SKM-1 (cell line): ENCODE measurements around the gene CS.
A peak's percentile ranks its signal among the peaks of the same experiment; 100 is the strongest.
"Not testable (repeated sequence)": the region's sequence is repeated elsewhere in the genome, so short reads cannot be mapped to it uniquely, and the experiment has no call there.

Source experiments
- DNase-seq: peaks from one replicate; lab custom pipeline; 2025; ENCODE audit not compliant: unreplicated experiment; lab: John Stamatoyannopoulos, UW

The CS gene

DNA sequence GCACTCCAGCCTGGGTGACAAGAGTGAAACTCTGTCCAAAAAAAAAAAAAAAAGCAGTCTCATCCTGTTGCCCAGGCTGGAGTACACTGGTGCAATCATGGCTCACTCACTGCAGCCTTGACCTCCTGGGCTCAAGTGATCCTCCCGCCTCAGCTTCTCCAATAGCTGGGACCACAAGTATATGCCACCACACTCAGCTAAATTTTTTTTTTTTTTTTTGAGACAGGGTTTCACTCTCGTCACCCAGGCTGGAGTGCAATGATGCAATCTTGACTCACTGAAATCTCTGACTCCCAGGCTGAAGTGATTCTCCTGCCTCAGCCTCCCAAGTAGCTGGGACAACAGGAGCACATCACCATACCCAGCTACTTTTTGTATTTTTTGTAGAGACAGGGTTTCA is 20.9 kb upstream of the CS start:
- DNase-seq, result no peak

DNA sequence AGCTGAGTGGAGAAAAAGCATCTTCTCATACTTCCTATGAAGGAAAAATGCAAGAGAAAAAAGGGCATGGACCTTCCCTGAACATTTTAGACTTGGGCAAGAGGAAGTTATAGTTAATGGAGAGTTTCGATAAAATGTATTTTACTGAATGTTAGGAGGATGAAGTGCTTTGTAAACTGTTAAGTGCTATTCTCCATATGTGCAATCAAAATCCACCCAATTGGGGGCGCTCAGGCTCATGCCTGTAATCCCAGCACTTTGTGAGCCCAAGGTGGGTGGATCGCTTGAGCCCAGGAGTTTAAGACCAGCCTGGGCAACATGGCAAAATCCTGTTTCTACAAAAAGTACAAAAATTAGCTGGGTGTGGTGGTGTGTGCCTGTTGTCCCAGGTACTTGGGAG is 17.5 kb upstream of the CS start:
- DNase-seq, result no peak

DNA sequence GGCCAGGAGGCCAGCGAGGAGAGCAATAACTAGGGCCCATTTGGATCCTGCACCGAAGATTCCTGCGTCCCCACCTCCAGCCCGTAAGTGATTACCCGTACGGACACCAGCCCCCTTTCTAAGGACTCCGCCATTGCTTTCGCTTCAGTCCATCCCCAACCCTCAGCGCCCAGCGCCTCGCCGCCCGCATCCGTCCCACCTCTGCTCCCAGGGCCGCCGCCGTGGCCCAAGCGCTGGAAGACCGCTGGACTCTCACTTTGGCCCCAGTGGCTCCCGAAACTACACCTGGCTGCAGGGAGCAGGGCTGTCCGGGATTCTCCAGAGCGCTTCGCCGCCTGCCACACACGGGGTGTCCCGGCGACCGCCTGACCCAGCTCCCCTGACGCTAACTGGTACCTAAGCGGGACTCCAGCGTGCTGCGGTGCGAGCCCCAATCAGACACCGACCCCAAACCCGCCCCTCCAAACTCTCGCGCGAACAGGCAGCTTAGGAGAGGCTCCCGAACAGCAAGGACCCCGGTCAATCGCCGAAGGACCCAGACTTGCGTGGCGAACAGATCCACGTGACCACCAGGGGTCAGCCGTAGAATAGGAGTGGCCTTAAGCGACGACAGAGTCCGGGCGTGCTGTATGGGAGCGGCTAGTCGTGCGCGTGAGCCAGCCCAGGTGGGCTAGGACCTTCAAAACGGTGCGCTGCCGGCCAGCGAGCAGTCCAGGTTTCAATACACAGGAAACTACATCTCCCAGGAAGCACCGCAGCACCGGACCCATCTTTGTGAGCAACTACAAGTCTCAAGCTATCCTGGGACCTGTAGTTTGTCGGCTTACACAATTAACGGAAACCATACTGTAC is 15.7 kb upstream of the CS start, which contains the start of gene CNPY2:
Gene CNPY2 (minus strand): TSS at position 367 of the 852 bp plus-strand sequence. CDS start 771 bp downstream, outside the sequence.
- DNase-seq, result peak; percentile 85

DNA sequence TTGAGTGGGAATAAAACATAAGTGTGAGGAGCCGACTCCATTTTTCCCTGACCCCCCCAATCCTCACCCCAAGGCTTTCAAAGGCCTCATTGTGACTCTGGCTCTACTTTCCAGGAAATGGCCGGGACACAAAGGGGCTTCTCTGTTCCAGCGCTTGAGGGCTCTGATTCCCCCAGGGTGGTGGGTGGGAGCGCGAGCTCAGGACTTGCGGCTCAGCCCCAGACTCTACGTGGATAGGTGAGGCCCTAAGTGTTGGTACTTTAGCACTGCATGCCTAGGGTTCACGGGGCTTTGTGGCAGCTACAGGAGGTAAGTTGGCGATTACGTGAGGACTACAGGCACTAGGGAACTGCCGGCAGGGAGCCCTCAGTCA is 15.1 kb upstream of the CS start:
- no peak for DNase-seq

DNA sequence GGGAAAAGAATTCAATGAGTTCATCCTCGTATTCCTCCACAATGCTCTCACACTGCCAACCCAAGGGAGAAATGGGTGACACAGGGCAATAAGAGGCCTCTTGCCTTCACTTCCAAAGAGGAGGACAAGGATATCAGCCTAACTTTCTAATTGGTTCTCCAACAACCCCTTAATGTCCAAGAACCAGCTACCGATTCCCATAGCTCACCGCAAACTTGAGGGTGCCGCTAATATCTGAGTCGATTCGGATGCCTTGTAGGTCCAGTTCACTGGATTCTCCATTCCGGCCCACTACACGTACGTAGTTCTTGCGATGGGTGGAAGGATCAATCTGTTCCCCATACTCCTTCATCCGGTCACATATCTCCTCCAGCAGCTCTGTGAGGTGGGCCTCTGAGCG is 10.9 kb upstream of the CS start:
- no peak for DNase-seq

DNA sequence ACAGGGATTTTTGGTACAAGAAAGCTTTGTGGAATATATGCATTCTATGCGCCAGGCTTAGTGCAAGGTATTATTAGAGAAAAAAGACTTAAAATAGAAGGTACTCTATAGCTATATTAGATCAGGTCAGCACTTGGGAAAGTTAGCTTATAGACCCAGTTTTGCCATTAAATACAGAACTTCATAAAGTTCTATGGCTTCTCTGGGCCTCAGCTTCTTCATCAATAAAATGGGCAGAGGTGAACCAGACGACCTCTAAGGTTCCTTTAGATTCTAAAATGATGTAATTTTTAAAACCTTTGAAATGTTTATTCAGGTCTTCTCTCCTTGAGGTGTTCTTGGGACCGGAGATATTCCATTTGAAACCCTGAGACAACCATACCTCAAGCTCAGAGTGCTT is 8.6 kb upstream of the CS start:
- no peak for DNase-seq

DNA sequence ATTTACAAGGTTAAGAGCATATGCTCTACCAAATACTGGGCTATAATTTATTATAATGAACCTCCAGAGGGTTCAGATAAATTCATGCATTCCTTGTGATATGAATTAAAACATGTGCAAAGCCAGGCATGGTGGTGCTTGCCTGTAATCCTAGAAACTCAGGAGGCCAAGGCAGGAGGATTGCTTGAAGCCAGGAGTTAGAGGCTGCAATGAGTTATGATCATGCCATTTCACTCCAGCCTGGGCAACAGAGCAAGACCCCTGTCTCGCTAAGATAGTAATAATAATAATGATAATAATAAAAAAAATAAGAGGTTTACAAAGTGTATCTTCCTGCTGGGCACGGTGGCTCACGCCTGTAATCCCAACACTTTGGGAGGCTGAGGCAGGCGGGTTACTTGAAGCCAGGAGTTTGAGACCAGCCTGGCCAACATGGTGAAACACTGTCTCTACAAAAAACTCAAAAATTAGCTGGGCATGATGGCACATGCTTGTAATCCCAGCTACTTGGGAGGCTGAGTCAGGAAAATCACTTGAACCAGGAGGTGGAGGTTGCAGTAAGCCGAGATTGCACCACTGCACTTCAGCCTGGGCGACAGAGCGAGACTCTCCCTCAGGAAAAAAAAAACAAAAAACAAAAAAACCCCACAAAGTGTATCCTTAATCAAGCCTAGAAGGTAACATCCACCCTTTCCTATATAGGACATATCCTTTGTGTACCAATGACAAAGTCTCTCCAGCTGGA is 7.3 kb upstream of the CS start:
- DNase-seq, result no peak

DNA sequence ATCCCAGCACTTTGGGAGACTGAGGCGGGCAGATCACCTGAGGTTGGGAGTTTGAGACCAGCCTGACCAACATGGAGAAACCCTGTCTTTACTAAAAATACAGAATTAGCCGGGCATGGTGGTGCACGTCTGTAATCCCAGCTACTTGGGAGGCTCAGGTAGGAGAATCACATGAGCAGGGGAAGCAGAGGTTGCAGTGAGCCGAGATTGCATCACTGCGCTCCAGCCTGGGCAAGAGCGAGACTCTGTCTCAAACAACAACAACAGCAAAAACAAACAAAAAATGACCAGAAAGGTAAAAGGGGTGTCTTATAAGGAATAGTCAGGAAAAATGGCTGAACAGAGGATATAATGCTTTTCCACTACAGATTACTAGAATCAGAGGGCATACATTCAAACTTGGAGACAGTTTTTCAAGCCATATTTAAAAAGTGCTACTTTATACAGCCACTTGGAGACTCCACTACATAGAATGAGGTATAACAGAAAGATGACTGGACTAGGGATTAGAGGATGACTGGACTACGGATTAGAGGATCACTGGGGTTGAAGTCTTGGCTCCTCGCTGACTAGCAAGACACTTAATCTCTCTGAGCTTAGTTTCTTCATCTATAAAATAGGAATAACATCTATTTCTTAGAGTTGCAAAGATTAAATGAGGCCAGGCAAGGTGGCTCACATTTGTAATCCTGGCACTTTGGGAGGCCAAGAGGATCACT is 4.9 kb upstream of the CS start:
- DNase-seq, result no peak

DNA sequence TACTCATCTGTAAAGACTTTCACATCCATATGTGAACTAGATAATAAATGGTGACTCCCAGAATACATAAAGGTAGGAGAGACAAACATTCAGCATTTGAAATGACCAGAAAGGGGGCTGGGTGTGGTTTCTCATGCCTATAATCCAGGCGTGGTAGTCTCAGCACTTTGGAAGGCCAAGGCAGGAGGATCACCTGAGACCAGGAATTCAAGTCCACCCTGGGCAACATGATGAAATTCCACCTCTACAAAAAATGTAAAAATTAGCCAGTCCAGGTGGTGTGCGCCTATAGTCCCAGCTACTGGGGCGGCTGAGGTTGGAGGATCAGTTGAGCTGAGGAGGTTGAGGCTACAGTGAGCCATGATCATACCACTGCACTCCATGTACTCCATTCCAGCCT is 4.1 kb upstream of the CS start:
- no peak for DNase-seq

DNA sequence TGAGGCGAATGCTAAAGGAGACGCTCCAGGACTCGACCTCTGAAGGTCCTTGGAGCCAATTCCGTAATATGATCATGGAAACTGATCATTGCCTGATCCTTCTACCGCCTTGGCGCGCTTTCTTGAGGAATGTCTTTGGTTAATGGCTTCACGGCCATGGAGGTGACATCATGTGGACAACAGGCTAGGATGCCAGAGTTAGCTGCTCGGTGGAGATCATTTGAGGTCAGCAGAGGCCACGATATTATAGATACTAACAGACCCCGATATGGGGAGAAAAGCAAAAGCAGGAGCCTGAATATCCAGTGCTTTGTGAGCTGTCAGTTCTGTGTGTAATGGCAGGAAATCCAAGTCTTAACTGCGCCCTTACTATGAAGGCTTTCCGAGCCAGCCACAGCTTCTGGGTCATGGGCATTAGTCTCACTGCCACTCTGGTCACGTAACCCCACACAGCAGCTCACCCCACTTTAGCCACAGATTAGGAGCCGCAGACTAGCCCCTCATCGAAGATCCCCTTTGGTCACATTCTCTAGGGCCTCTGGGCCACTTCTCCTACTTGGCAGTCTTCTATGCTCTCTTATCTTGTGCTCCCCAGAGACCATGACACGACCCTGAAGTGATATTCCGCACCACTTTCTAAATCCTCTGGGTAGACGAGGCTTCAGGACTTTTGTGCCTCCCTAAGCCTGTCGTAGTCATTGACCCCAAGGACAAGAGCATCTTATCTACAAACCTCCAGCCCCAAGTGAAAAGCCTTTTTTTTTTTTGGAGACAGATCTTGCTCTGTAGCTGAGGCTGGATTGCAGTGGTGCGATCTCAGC is 724 bp upstream of the CS start:
- no peak for DNase-seq

DNA sequence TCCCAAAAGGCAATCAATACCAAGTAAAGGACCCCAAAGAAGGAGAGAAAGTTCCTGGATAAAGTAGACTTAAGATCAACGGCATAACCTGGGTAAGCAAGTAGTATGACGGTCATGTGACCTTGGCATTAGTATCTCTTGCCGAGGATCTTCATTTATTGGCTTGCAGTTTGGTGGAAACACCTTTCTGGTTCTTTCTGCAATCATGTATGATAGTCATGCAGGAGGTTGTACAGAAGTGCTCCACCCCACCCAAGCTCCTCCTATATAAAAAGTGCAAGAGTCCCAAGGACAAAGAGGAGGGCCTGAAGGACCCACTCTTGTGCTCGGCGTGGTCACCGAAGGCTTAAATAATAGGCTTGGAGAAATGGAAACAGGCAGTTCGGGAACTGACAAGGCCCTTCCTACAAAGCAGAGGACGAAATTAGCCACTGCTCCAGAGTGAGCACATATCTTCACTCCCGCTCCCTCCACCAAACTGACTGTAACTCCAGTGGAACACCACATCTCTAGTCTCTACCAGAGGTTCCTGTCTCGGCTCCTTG is 750 bp downstream of the CS start:
- peak; percentile 20 for DNase-seq

DNA sequence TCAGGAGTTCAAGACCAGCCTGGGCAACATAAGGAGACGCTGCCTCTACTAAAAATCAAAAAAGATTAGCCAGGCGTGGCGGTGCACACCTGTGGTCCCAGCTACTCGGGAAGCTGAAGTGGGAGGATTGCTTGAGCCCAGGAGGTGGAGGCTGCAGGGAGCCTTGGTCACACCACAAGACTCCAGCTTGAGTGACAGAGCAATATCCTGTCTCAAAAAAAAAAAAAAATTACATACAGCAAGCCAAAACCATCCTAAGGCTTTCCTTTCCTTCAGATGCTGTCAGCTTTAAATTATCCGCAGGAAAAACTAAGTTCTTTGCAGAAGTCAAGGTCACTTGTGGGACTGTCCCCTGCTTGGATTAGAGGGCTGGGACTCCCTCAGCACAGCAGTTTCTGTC is 1.3 kb downstream of the CS start:
- no peak for DNase-seq

DNA sequence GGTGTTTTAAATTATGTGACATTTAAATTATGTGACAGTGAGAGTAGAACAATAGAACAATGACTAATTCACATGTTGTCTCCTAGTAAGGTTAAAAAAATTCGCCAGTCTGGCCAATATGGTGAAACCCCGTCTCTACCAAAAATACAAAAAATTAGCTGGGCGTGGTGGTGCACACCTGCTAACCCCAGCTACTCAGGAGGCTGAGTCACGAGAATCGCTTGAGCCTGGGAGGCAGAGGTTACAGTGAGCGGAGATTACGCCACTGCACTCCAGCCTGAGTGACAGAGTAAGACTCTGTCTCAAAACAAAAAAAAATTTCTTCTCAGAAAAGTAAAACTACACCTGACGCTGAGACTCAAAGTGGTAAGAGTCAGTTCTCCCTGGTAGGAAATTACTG is 2.7 kb downstream of the CS start:
- DNase-seq, result no peak

DNA sequence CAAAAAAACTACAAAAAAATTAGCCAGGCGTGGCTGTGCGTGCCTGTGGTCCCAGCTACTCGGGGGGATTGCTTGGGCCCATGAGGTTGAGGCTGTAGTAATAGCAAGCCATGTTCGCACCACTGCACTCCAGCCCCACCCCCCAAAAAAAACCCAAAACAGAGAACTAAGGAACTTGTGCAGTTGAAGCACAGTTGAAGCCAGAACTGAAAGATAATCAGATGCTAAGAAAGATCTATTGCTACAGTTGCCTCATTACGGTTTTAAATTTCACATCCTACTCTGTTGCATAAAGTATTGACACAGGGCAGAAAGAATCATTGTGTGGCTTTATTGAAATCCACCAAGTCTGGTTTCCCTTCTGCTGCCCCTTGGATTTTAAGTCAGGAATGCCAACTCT is 3.8 kb downstream of the CS start:
- no peak for DNase-seq

DNA sequence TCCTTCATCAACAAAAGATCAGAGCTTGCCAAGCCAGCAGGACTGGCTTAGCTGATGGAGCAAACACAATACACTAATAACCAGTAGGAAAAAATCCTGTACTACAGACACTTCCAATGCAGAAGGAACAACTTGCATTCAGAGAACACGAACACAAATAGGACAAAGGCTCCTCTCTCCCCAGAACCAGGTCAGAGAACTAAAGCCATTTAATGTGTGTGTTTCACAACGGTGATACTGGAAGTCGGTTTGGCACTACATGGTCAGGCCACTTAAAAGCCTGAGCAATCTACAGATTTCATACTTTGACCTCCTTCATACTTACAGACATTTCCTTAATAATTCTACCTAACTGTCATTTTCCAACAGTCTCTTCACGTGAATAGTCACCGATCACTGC is 6.3 kb downstream of the CS start:
- DNase-seq, result no peak

DNA sequence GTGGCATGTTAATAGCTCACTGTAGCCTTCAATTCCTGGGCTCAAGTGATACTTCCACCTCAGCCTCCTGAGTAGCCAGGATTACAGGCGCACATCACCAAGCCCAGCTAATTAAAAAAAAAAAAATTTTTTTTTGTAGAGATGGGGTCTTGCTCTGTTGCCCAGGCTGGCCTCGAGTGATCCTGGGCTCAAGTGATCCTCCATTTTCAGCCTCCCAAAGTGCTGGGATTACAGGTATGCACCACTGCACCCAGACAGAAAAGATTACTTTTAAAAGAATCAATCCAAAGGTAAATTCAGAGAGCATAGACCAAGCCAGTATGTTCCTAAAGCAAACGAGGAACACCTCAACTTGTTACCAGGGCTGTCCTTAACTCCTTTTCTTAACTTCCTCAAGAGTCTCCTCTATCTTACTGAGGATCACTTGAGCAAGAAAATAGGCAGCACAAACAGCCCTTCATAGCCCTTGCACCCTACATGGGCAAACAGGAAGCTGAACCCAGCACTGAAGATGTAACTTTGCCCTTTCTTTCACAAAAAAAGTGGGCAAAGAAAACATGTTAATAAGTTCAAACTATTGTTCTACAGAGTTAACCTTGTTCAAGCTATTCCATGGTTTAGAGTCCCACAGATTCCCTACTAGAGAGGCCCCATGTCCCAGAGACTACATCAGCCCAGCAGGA is 11.3 kb downstream of the CS start:
- no peak for DNase-seq

DNA sequence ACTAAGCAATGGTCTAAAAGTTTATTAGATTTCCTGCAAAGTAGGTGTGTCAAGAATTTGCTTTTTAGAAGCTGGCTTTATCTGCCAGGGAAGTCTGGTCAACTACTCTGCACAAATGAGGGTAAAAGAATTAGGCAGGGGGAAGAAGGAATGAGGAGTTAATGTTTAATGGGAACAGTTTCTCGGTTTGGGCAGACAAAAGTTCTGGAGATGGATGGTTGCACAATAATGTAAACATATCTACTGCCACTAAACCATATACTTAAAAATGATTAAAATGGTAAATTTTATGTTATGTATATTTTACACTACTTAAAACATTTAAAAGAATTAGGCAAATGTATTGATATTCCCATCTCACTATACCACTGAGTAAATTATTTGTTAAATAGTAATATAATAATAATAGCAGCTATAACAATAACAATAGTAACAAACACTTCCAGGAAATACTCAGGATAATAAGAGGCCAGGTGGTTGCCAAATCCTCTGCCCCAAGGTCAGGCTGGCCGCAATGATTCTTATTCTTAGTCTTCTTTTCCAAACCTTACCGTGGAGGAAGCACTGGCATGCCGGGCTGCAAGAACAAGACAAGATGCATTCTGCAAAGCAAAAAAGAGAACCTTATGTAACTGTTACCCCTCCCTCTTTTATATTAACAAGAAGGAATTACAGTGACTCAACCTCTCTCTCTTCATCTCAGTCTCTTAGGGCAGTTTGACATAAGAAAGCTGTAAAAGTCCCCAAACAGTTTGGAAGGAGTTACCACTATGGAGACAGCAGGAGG is 13.9 kb downstream of the CS start:
- no peak for DNase-seq

DNA sequence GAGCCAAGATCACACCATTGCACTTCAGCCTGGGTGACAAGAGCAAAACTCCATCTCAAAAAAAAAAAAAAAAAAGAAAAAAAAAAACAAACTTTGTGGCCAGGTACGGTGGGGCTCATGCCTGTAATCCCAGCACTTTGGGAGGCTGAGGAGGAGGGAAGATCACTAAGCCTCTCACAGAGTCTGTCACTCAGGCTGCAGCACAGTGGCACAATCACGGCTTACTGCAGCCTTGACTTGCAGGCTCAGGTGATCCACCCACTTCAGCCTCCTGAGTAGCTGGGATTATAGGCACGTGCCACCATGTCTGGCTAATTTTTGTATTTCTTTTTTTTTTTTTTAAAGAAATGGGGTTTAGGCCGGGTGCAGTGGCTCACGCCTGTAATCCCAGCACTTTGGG is 15.9 kb downstream of the CS start:
- not testable (repeated sequence) for DNase-seq

DNA sequence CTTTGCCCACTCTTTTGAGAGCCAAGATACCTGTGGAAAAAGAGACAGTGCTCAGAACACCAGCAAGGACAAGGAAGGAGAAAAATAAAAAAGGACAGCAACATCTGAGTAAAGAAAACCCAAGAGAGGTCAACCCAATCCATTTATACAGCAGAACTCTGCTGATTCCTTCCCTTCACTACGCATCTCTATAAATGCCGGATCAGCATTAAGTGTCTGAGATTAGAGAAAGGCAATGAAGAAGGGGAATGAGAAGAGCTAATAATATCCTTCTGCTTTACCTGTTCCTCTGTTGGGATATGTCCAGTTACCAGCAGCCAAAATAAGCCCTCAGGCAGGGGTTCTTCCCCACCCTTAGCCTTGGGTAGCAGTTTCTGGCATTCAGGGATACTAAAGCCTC is 17.6 kb downstream of the CS start:
- no peak for DNase-seq
